Measurements from ENCODE around the gene PPM1H. TPM values are rescaled to one million over a fixed set of nuclear protein-coding genes. Genes with fewer than 3 reads are reported as not detected.
A peak's percentile ranks its signal among the peaks of the same experiment; 100 is the strongest.

Gene PPM1H
- total RNA-seq, 1 experiment from 2014 or later = 58.4 TPM

DNA sequence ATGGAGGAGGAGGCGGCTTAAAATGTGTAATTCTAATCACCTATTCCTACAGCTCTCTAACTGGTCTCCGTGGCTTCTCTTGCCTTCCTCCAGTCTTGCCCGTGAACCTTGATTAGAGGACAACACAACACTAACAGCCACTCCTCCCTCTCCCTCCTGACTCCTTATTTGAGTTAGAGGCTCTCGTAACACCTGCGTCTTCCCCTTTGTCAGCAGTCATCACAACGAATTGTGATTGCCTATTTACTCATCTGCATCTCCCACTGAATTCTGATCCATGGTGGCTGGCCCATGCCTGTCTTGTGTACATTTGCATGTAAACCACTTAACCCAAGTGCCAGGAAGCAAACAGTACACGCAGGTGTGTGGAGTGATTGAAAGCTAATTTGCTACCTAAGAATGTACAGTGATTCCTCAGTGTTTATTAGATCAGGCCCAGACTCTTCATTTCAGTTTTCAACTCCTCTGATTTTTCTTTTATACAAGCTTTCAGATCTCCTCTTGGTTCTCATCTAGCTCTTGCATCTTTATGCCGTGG is 313.8 kb downstream of the PPM1H start:
- DNase-seq (ENCODE audit: low read depth, low spot score) = no peak
- in situ Hi-C loops (cut with HindIII; ENCODE audit: low pct_unique_long_range_greater_than_20kb, low sequenced_read_pairs) = loop anchor here (25.0 kb wide), 1 partner anchor 166 kb away; no protein-coding TSS in a partner anchor

DNA sequence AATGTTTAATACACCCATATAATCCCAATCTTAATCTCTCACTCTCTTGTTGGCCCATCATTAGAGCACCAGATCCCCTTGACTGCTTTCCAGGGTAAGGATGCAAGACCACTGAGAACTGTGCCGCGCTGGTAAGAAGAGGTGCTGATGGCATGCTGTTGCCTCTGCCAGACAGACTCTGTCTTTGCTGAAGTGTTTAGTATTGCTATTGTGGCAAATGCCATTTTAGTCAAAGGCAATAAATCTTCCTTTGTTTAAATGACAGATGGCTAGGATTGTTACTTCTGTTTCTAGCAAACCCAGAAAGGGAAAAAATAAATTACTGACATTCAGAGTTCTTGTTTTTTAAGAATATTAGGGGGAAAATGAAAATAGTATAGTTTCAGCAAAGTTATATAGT is 316.0 kb downstream of the PPM1H start:
- in situ Hi-C loops (cut with HindIII; ENCODE audit: low pct_unique_long_range_greater_than_20kb, low sequenced_read_pairs) = loop anchor here (25.0 kb wide), 1 partner anchor 168 kb away; no protein-coding TSS in a partner anchor
- DNase-seq (ENCODE audit: low read depth, low spot score) = no peak

DNA sequence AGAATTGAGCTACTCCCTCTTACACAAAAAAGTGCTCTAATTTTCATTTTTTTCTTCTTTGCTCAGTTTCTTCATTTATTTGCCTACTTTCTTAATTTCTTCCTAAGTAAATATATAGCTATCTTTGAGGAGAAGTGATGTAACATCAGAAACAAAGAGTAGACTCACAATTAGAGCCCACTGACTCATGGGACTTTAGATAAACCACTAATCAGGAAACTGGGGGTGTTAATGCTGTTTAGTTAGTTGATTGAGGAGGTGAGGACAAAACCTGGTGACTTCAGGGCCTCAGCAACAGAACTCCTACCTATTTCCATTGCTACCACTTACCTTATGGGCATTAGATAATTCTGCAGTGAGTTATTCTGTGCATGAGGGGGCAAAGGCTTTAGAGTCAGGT is 316.6 kb downstream of the PPM1H start:
- DNase-seq (ENCODE audit: low read depth, low spot score) = no peak
- in situ Hi-C loops (cut with HindIII; ENCODE audit: low pct_unique_long_range_greater_than_20kb, low sequenced_read_pairs) = loop anchor here (25.0 kb wide), 1 partner anchor 169 kb away; no protein-coding TSS in a partner anchor

DNA sequence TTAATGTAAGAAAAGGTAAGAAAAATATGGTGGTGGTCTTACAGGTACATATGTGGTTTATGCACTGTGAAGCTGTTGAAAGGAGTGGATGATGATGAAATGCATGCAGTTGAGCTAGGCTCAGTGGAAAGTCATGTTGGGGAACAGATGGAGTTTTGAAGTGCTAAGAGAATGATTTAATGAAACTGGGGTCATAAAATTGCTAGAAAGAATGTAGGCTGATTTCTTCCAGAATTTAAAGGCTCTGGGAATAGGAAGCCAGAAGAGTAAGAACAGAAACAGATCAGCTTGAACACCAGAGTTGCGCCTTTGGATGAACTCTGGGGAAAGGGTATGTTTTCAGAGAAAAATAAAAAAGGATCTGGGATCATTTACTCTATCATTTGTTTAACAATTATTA is 321.9 kb downstream of the PPM1H start:
- no peak for DNase-seq (ENCODE audit: low read depth, low spot score)
- in situ Hi-C loops (cut with HindIII; ENCODE audit: low pct_unique_long_range_greater_than_20kb, low sequenced_read_pairs) = loop anchor here (25.0 kb wide), 1 partner anchor 174 kb away; no protein-coding TSS in a partner anchor

DNA sequence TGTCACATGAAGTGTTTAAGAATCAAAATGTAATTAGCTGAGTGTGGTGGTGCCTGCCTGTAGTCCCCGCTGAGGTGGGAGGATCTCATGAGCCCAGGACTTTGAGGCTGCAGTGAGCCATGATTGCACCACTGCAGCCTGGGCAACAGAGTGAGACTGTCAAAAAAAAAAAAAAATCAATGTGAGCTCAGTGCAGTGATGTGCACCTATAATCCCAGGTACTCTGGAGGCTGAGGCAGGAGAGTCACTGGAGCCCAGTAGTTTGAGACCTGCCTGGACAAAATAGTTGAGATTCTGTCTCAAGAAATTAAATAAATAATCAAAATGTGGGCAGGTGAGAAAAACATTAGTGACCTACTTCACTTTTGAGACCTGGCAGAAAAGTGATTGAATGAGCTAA is 328.3 kb downstream of the PPM1H start:
- DNase-seq (ENCODE audit: low read depth, low spot score) = no peak
- in situ Hi-C loops (cut with HindIII; ENCODE audit: low pct_unique_long_range_greater_than_20kb, low sequenced_read_pairs) = loop anchor here (25.0 kb wide), 1 partner anchor 181 kb away; no protein-coding TSS in a partner anchor

DNA sequence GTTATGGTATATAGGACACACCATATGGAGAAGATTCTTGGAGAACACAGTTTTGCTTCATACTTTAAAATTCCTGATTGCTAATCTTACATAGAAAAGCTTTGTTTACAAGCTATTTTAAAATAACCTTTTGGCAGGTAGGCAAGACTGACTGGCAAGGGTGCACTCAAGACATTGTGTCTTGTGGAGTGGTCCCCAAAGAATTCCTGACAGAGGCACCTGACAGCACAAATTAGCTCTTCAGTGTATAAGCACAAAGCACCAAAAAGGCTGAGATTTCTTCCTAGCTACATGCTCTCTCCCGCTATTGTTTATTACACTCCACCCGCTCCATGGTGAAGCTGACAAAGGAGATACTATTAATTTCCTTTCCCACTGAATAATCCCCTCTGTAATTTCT is 329.0 kb downstream of the PPM1H start:
- in situ Hi-C loops (cut with HindIII; ENCODE audit: low pct_unique_long_range_greater_than_20kb, low sequenced_read_pairs) = loop anchor here (25.0 kb wide), 1 partner anchor 181 kb away; no protein-coding TSS in a partner anchor
- DNase-seq (ENCODE audit: low read depth, low spot score) = no peak

DNA sequence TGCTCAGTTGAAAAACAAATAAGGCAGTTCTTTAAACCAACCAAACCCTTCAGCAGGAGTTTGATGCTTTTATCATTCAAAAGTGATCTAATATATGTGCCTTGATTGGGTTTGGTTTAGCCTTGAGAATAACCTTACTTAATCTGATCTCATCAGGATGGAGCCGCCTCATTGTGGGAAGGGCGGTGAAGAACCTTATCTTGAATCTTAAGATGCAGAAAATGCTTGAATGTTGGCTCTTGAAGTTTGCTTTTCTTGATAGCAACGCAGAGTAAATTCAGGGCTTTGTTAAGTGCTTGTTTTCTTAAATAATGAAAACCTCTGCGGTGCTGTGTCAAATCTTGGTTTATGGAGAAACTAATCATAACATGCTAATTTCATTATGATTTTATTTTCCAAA is 330.1 kb downstream of the PPM1H start:
- no peak for DNase-seq (ENCODE audit: low read depth, low spot score)
- in situ Hi-C loops (cut with HindIII; ENCODE audit: low pct_unique_long_range_greater_than_20kb, low sequenced_read_pairs) = loop anchor here (25.0 kb wide), 1 partner anchor 182 kb away; no protein-coding TSS in a partner anchor

DNA sequence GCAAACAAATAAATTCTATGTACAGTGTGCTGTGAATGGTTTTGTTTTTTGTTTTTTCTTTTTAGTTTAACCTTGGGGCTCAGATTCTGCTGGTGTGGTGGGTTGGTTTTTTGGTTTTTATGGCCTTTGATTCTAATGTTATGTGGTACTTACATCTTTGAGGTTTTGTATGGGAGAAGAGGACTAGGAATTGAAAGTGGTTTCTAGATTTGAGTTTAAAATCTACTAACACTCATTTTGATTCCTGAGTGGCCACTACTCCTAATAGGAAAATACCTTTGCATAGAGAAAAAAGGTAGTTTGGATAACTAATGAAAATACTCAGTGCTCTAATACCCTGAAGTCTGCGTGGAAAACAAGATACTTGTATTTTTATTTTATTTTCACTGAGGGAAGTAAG is 330.6 kb downstream of the PPM1H start:
- in situ Hi-C loops (cut with HindIII; ENCODE audit: low pct_unique_long_range_greater_than_20kb, low sequenced_read_pairs) = loop anchor here (25.0 kb wide), 1 partner anchor 183 kb away; no protein-coding TSS in a partner anchor
- DNase-seq (ENCODE audit: low read depth, low spot score) = no peak

DNA sequence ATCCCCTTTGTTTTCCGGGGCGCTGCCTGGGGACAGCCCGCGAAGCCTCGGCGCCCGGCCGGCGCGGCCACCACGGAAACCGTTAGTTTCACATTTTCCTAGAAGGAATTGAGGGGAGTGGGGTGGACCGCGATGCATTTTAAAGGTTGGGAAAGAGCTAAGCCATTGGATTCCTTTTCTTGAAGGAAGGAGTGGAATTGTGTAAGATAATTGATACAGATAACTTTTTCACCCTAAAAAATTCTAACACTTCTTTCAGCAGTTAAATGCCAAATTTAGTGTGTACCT is 331.2 kb downstream of the PPM1H start:
- no peak for DNase-seq (ENCODE audit: low read depth, low spot score)
- in situ Hi-C loops (cut with HindIII; ENCODE audit: low pct_unique_long_range_greater_than_20kb, low sequenced_read_pairs) = loop anchor here (25.0 kb wide), 1 partner anchor 184 kb away; no protein-coding TSS in a partner anchor

DNA sequence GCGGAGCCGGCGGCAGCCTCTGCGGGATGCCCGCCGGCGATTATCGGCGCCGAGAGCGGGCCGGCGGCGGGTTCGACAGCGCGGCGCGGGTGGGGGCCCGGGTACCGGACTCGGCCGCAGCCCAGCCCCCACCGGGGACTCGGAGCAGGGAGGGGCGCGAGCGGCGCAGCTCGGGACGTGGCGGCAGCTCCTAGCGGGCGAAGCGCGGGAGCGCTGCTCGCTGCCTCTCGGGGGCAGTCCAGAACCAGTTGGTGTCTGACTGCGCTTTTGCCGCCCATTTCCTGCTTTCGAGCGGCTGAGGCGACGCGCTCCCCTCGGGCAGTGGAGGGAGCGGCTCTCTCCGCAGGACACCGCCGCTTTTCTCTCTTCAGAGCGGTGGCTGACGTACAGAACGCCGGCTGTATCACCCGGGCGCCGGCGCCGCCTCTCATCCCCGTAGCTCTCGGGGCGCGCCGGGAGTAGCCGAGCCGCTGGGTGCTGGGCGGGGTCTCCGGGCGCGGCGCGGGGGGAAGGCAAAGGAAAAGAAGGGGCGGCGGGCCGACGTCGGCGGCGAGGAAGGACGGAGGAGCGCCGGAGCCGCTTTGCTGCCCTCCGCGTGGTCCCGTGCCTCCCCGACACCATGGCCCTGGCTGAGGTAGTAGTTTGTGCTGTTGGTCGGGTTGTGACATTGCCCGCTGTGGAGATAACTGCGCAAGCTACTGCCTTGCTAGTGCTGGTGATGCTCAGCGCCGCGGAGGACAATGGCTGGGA is 331.7 kb downstream of the PPM1H start:
- peak; percentile 92 for DNase-seq (ENCODE audit: low read depth, low spot score)
- in situ Hi-C loops (cut with HindIII; ENCODE audit: low pct_unique_long_range_greater_than_20kb, low sequenced_read_pairs) = loop anchor here (25.0 kb wide), 1 partner anchor 184 kb away; no protein-coding TSS in a partner anchor

DNA sequence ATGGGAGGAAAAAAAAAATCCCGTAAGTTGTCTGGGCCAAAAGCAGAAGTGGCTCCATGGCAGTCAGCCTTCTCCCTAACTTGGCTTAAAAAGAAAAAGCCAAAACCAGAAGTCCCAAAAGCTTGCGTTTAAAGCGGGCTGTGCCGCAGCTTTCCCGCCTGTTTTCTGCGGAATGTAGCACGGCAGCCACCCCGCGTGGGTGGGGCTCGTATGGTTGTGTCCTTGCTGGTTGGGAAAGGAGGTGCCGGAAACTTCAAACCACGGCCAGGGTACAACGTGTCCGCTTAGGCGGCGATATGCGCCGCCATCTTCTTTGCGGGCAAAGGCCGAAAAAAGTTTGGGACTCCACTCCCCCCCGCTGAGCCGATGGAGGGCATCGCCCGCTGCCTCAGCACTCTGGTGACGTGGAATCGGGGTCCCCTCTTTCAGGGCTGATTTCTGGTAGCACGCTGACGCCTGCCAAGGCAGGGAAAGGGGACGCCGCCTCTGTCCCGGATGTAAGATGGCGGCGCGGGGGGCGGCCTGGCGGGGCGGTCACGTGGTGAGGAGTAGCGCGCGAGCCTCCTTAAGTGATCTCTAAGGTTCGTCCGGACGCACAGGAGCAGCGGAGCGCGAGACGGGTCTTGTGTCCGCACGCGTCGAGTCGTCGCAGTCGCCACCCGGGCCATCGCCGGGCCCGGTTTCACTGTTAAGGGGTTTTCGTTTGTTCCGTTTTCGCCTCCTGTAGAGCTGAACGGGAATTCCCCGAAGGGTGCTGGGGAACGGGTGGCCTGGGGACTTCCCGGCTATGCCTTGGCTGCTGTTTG is 332.5 kb downstream of the PPM1H start:
- in situ Hi-C loops (cut with HindIII; ENCODE audit: low pct_unique_long_range_greater_than_20kb, low sequenced_read_pairs) = loop anchor here (25.0 kb wide), 1 partner anchor 185 kb away; no protein-coding TSS in a partner anchor
- peak; percentile 91 for DNase-seq (ENCODE audit: low read depth, low spot score)

DNA sequence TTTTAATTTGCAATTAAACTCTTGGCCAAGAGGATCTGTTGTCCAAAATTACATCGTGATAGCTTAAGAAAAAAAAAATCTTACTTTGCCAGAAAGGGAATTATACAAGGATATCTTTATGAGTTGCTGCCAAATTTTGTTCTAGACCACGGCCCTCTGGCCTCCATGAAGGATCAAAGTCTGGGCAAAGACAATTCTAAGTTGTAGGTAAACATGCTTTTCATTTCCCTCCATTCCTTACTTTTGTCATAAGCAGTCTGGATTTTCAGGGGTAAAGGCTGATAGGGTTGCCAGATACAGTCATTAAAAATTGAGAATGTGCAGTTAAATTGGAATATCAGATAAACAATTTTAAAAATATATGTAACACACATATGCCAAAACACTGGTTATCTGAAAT is 333.2 kb downstream of the PPM1H start:
- DNase-seq (ENCODE audit: low read depth, low spot score) = no peak
- in situ Hi-C loops (cut with HindIII; ENCODE audit: low pct_unique_long_range_greater_than_20kb, low sequenced_read_pairs) = loop anchor here (25.0 kb wide), 1 partner anchor 186 kb away; no protein-coding TSS in a partner anchor

DNA sequence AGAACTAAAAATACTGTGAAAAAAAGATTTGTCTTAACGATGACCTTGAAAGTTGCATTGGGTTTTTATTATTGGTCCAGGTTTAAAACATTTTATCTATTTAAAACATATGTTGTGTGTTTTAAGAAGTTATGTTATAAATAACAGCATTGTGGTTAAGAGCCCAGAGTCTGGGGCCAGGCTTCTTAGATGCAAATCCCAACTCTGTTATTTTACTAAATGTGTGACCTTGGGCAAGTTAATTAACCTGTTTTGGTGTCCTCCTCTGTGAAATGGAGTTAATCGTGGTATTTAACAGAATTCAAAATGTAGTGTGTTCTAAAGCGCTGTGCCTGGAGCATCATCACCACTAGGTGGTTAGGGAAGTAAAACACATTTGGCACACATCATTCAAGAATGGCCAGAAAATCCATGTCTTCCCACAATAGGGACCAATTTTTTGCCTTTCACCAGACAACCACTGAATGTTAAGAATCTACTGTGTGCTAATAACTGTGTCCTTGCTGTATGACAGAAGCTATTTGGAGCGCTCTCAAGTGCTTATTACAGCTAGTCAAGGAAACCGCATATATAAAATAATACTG is 335.0 kb downstream of the PPM1H start:
- in situ Hi-C loops (cut with HindIII; ENCODE audit: low pct_unique_long_range_greater_than_20kb, low sequenced_read_pairs) = loop anchor here (25.0 kb wide), 1 partner anchor 187 kb away; no protein-coding TSS in a partner anchor

DNA sequence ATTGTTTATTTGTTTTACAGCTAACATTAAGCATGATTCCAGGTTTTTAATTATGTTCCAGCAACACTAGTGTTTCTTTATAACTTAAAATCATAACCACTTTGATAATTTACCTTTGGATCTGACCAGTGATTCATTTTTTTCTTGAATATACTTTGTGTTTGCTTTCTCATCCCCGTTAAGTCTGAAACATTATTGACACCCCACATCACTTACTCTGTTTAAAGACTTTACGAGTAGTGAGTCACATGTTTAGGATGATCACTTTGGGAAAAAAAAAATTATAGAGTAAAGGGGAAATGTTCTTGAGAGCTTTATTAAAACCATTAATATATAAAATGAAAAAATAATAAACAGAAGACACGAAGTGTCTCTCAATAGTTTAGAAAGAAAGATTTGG is 336.1 kb downstream of the PPM1H start:
- no peak for DNase-seq (ENCODE audit: low read depth, low spot score)
- in situ Hi-C loops (cut with HindIII; ENCODE audit: low pct_unique_long_range_greater_than_20kb, low sequenced_read_pairs) = no loop called here

More for the DNA sequence above, 335.0 kb downstream of the PPM1H start:
- DNase-seq (ENCODE audit: low read depth, low spot score) = peak; percentile 32

DNA sequence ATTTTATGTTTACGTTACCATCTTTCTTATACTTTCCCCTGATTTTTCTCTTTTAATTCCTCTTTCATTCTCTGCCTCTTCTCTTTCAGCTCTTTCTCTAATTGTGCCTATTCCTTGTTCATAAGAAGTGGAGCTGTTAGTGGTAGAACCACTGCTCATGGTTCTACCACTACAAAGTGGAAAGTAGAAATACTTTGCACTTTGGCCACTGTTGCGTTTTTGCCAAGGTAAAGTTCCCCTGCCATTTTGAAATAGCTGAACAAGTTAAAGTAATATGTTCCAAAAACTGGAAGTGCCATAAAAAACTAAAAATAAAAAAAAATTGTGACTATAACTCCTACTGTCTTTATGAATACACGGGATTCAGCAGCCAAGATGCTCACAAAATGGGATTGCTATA is 337.7 kb downstream of the PPM1H start:
- in situ Hi-C loops (cut with HindIII; ENCODE audit: low pct_unique_long_range_greater_than_20kb, low sequenced_read_pairs) = no loop called here
- DNase-seq (ENCODE audit: low read depth, low spot score) = no peak
